Measurements from ENCODE around the gene ARMH3.

Gene ARMH3

DNA sequence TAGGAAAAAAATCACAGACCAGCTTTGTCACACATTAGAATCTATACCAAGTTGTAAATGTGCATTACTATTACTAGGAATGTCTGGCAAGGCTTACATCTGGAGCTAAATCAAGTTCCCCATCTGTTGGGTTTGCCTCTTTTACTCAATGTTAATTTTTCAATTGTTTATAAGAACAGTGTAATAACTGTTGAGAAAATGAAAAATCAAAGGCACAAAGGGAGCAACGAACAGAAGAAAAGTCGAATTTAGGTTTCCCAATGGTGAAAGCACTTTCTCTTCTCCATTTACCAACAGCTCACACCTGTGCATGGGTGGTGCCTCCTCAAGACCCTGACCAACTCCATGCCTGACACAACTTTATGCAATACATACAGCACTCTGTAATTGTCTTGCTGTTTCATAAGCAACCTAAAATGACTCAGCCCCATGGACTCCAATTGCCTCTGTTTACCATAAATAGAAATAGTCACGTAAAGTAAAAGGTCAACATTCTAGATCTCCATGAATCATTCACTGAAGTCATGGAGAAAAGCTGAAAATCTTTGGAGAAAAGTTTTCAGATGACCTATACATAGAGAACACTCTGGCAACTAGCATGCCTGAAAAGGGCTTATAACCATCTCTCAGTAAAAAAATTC, 116.8 kb downstream of the ARMH3 start:
- DNase-seq (ENCODE audit: low spot score), result no peak

DNA sequence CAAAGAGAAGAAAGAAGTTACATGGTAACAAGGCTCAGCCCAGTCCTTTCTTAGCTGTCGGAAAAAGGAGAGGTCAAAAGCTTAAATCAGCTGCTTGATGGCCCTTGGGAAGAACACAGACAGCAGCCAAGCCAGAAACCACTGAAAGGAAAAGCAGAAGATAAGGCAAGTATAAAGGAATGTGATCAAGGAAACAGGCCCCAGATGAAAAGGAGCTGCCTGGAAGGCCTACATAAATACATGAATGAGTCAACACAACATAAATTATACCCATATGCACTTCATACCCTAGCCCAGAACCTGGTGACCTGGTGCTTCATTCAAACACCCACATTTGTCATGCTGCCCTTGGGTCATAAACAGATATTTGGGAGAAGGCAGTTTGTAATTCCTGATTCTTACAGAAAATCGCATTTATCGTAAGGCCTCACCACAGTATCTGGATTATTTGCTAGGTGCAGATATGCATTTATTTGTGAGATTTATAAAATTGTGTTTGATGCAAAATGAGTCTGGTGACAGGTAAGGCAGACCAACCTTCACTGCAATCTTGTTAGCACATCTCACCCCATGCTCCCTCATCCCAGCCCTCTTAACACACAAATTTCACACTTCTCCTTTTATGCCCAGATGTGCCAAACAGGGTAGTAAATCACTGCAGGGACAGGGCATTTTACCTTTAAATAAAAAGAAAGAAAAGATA, 117.5 kb downstream of the ARMH3 start:
- DNase-seq (ENCODE audit: low spot score), result no peak

DNA sequence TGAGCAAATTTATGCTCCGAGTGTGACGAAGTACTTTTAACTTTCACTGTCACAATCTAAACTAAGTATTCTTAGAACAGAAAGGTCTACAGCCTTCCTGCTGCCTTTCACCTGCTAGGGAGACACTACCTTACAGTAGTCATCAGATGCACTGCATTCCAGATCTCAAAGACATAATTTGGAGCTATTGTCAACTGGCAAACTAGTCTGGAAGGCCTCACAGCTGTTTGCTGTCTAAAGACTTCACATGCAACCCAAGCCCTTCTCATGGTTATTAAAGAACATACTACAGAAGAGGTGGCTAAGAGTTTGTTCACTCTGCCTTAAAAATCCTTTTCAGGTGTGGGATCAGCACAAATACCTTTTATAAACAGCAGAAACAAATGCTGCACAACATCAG, 120.5 kb downstream of the ARMH3 start:
- DNase-seq (ENCODE audit: low spot score), result no peak

DNA sequence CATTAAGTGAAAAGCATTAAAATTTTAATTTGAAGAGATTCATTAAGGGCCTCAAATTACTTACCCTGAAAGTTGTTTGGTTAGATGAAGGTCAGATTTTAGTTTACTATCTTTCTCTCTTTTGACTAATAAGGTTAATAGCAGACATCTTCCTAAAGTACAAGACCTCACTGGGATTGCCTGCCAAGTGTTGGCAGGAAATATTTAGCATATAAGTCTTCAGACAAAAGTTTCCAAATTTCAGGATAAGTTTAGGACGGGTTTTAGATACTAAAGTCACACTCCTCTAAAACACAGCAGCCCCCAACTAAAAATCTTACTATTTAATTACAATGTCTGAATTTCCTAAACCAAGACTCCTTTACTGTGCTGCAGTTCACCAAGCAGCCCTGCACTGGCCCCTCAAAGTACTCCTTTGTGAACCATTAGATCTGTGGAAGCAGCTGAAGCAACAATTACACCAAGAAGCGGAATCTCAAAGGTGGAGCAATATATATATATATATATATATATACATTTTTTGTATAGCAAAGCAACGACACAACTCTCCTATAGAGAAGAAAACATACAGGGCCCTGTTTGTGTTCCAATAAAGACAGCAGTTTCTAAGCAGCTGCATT, 121.2 kb downstream of the ARMH3 start:
- no peak for DNase-seq (ENCODE audit: low spot score)

DNA sequence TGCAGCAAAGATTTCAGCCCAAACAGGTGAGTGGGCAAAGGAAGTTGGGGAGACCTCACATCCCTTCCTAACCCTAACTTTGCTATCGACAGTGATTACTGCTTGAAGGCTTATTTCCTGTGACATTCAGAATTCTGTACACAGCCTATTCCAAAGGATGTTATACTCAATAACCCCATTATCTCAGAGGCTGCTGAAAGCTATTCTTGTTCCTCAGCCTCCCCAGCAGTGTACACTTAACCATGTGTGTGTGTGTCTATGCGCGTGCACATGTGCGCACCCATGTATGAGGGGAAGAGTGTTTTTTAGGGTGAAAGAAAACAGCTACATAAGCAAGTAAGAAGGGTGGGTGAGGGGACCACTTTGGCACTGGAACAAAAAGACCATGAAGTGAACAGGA, 122.0 kb downstream of the ARMH3 start:
- no peak for DNase-seq (ENCODE audit: low spot score)

DNA sequence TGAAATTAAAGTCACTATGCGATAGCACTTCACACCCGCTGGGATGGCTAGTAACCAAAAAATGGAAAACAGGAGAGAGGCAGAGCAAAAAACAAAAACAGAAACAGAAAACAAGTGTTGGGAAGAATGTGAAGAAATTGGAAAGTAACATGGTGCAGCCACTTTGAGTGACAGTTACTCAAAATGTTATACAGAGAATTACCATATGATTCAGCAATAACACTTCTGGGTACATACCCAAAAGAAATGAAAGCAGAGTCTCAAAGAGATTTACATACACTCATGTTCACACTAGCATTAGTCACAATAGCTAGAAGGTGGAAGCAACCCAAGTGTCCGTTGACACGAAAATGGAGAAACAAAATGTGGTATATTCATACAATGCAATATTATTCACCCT, 123.8 kb downstream of the ARMH3 start:
- no peak for DNase-seq (ENCODE audit: low spot score)

DNA sequence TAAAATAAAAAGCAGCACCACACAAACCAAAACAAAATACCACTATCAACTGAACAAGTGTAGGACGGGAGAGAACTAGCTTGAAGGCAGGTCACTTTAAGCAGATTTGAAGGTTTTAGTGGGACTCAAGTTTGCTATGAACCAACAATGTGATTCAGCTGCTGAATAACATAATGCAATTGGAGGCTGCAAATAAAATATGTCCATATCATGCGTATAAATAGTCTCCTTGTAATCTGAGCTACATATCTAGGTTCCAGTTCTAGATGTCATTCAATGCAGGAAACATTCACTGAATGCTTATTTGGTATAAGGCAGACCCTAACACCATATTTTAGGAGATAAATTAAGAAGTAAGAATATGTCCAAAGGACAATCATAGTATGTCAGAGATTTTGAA, 130.9 kb downstream of the ARMH3 start:
- no peak for DNase-seq (ENCODE audit: low spot score)

DNA sequence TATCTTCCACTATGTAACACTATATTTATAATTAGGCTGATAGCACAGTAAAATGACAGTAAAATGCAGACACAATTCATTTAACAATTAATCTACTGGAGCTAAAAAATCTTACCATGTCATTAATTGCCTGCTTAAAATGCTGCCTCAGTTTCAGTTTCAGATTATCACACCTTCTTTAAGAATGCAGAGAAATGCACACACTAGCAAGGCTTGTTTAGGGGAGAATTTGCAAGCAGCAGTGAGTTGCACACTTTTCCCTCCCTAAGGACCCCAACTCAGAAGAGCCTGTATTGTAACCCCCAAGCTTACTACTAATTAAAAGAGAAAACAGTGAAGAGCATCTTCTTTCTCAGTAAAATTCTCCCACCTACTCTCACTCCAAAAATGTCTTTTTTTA, 132.7 kb downstream of the ARMH3 start:
- DNase-seq (ENCODE audit: low spot score), result no peak

DNA sequence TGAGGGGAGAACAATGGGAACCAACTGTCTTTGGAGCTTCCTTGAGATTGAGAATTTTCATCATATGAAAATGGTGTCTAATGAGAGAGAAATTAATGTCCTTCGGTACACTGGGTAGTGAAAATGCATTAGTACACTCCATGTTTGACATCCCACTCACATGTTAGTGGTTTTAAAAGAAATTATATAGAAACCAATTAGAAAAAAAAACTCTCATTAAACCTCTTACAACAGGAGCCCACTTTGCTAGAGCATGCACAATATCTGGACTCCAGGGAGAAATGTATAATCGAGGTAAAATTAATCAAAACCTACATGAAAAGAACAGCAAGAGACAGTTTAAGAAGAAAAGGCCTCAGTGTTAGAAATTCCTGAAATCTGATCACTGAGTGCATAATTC, 133.1 kb downstream of the ARMH3 start:
- DNase-seq (ENCODE audit: low spot score), result no peak

DNA sequence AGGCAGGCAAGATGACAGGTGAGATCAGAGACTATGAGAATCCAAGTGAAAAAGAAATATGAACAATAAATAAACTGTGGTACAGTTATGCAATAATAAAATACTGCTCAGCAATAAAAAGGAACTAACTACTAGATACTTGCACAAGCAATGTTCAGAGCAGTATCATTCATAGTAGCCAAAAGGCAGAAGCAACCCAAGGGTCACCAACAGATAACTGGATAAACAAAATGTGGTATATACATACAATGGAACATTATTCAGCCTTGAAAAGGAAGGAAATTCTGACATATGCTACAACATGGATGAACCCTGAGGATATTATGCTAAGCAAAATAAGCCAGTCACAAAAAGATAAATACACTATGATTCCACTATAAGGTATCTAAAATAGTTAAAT, 135.4 kb downstream of the ARMH3 start:
- DNase-seq (ENCODE audit: low spot score), result no peak

DNA sequence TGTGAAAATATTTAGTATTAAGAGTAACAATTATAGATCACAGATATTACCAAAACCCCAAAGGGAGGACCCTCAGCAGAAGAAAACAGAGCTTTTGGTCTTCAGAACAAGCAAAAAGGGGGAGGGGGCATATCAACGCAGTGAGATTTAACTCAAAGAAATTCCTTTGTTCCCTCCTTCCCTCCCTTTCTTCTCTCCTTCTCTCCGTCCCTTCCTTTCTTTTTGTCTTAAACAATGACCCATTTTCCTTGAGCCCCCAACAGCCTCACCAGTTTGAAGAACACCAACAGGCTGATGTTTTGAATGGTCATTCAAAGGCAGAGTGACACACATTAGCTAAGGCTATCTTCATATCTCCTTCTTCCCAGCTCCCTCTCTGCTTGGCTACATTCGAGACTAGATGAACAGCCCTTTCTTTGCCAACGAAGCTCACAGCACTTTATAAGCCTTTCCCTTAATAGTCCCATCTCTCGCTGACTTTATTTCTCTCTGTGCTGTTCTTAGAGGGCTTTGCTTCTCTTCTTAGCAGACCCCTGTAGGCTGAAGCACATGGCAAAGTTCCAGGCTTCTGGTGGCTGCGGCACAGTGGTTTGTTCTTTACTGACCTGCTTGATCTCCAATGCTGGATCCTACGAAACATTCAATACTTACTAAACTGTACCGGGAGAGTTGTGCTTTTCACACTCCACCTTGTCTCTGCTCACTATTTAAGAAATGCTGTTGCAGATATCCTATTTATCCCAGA, 136.8 kb downstream of the ARMH3 start:
- DNase-seq (ENCODE audit: low spot score), result no peak

DNA sequence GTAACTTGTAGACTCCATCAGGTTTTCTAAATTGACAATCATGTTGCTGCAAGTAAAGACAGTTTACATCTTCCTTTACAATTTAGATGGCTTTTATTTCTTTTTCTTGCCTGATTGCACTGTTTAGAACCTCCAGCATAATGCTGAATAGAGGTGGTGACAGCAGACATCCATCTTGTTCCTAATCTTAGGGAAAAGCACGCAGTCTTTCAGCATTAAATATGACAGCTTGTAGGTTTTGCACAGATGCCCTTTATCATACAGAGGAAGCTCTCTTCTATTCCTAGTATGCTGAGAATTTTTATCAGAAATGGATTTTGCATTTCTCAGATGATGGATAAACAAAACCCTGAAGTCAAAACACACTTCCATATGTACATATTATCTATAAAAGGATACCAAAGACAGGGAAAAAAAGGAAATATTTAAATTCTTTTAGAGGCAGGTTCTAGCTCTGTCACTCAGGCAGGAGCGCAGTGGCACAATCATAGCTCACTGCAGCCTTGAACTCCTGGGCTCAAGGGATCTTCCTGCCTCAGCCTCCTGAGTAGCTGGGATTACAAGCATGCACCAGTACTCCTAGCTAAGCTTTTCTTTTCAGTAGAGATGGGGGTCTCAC, 143.3 kb downstream of the ARMH3 start:
- DNase-seq (ENCODE audit: low spot score), result no peak

DNA sequence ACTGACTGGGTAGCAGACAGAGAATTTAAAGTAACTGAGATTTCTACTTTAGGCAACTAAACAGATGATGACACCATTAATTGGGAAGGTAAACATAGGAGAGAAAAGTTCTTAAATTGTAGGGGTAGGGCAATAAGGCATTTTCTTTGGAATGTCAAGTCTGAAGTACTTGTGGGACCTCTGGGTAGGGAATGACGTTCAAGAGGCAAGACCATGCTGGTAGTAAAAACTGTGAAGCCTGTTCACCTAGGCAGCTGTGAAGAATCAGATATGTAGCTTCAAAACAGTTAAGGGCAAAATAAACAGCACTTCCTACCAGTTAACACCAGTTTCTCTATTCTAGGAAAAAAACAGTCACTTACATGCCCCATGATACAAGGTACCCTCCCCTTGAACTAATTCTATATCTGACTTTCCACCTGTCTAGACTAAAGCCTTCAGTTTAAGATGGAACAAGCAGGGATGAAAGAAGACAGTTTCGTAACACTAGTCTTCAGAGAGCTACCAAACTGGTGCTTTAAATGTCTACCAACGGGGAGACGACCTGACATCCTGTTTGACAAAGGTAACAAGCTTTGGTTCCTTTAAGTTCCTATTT, 149.3 kb downstream of the ARMH3 start:
- DNase-seq (ENCODE audit: low spot score), result no peak

DNA sequence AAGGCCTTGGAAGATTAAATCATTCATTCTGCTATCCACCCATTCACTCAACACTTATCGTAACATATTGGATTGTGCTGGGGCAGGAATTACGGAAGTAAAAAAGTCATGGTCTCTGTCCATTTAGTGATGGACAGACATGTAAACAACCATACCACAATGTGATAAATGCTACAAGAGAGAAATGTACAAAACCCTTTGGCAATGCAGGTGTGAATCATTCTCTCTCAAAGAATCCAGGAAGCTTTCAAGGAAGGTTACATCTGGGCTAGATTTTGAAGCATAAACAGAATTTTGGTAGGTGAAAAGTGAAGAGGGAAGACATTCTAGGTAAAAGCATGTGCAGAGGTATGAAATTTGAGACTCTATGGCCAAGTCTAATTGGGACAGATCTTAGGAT, 150.7 kb downstream of the ARMH3 start:
- DNase-seq (ENCODE audit: low spot score), result no peak

DNA sequence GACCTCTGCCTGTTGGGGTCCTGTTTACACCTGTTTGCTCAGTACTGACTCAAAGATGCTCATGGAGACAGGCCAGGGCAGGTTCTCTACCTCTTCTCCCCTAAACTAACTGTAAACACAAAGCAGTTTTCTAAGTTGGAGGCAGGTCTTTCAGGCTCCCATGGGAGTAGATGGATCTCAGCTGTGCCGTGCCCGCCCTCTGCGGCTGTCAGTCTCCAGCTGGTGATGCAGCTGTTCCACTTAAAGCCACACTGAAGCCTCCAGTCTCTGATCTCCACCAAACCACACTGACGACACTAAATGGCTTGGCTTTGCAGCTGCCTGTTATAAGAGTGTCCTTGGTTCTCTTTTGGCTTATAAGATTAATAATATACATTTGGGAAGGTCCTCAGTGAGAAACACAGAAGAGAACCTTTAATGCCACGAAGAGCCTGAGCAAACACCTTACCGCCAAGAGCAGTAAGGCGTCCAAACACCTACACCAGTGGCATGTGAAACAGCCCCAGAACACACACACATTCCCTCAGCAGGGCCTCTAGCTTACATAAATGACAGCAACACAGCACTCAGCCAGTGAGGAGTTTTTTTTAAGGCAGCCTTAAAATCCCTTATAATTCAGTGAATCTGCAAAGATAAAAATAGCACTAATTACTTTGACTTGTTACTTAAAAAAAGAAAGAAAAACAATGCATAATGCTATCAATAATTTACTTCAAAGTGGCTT, 152.0 kb downstream of the ARMH3 start:
- no peak for DNase-seq (ENCODE audit: low spot score)

DNA sequence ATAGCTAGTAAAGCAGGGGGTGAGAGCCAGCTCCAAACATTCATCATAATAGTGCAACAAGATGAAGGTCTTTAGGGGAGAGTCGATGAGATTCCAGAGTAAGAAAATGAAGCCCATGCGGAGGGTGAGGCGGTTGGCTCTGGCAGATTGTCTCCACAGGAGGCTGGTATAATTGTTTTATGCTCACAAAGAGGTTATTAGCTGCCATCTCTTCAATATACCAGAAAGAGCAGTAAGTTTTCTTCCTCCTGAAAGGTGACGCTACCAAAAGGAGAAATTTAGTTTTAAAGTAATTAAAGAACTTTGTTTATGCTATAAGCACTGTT, 153.2 kb downstream of the ARMH3 start:
- DNase-seq (ENCODE audit: low spot score), result no peak

DNA sequence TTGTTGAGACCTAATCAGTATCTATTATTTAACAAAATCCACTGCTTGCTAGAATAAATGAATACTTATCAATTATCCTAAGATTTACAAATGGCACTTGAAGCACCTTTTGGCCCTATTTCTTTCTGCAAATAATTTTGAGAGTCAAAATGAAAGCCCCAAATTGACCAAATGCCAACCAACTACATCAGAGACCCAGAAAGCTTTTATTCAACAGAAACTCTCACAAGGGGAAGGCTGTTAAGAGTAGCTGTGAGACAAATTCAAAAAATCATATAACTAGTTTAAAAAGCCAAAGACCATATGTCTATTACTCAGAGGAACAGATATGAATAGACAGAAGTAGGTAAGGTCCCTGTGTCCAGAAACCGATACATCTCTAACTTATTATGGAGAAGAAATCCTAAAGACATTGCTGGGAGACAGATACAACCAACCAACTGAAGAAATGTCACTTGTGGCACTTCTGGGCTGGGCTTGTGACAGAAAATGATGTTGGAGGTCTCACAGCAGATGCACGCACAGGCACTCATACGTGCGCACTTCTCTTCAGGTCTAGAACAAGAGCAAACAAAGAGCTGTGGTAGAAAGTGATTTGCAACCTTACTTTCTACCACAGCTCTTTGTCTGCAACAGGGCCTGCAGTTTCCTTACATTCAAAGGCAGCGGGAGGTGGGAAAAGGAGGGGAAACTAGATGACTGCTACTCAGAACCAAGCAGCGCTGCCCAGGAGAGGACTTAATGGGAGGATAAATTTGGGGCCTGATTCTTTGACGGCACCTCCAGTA, 153.7 kb downstream of the ARMH3 start:
- DNase-seq (ENCODE audit: low spot score), result no peak

DNA sequence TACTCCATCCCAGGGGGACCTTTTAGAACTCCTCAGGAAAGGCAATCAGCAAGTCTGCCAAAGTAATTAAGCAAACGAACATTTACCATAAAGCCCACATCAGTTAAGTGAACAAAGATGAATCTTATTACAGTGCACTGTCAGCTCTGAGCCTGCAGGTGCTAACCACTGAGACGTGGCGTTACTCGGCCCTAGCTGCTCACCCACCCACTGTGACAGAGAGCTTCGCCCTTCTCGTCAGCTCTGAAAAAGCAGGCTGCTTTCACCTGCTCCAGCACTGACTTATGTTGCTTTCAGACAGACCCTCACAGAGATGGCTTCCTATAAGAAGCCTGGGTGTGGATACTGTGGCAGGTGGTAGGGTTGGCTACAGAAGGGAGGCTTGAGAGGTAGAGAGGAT, 154.6 kb downstream of the ARMH3 start:
- no peak for DNase-seq (ENCODE audit: low spot score)

DNA sequence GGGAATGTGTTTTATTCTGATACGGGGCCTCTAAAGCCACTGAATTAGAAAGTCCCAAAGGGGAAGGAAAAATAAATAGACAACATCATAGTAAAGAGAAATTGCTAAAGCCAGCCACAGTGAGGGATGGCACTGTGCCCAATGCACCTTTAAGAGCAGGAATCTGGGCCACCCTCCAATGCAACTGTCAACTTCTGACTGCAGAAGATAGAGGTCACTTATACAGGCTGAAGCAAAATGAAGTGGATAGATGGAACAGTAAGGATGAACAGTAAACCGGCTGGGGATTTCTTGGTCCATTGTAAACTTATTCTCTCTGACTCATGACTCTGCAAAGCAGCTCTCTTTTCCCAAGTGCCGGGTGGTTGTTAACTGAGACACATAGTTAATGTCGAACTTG, 158.3 kb downstream of the ARMH3 start:
- no peak for DNase-seq (ENCODE audit: low spot score)

DNA sequence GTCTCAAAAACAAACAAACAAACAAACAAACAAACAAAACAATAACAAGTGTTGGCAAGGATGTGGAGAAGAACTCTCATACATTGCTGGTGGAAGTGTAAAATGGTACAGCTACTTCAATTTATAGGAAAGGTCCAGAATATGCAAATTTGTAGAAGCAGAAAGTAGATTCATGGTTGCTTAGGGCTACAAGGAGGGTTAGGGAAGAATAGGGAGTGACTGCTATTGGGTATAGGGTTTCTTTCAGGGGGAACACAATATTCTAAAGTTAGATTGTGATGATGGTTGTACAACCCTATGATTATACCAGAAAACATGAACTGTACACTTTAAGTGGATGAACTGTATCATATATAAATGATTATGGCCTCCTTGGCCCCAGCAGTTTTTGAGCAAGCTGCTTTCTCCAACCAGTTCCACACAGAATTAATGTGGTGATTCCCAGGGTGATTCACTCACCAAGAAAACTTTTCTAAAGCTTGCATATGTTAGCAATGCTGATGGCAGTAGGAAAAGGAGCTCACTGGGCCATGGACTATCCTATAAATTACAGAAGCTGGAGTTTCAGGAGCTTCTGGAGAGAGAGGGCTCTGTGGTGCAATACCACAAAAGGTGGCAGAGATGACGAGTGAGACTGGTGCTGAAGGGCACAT, 159.6 kb downstream of the ARMH3 start:
- no peak for DNase-seq (ENCODE audit: low spot score)
